Epithelial cell of proximal tubule (primary cell): ENCODE results near the gene ANAPC5. TPM values are rescaled to one million over a fixed set of nuclear protein-coding genes. Genes with fewer than 3 reads are reported as not detected.
"Not testable (repeated sequence)": the region's sequence is repeated elsewhere in the genome, so short reads cannot be mapped to it uniquely, and the experiment has no call there.

Experiments used
- DNase-seq: peaks from one replicate; pipeline ENCODE4 v3.0.0-alpha.2; 2011; ENCODE audit warnings: low read depth
- H3K4me3 ChIP-seq: 2 replicates; pipeline ENCODE4 v1.5.1; 2011; ENCODE audit warnings: low read depth, mild to moderate bottlenecking, low read length
- CTCF ChIP-seq: conservative IDR thresholded peaks from 2 replicates; pipeline ENCODE4 v1.5.1; 2012; ENCODE audit warnings: low read depth, mild to moderate bottlenecking, low read length
- total RNA-seq: library from RNA; depleted of rRNA; stranded (reverse); fragments of >200 nt; gene quantifications from 2 replicates; pipeline ENCODE4 v1.2.3, GENCODE V29; 2015

Gene ANAPC5
- total RNA-seq, 1 donor from 2014 or later: 79.7 TPM

DNA sequence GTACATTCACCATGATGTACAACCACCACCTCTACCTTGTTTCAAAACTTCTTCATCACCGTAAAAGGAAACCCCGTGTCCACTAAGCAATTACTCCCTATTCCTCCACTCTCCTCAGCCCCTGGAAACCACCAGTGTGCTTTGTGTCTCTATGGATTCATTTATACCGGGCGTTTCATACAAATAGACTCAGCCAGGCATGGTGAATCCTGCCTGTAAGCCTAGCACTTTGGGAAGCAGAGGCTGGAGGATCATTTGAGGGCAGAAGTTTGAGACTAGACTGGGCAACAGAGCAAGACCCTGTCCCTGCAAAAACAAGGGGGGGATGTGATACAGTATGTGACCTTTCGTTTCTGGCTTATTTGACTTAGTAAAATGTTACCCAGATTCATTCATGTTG lies 26.5 kb upstream of the ANAPC5 start:
- H3K4me3 ChIP-seq: no peak overlapping the region
- DNase-seq: no peak
- no peak for TF ChIP-seq CTCF

- no peak for TF ChIP-seq CTCF
- H3K4me3 ChIP-seq: no peak overlapping the region
- no peak for DNase-seq
Measured at GRCh38 chr12:121376754-121377697, 24.8 kb upstream of the ANAPC5 start.

GRCh38 chr12:121374945-121375584 lies 22.9 kb upstream of the ANAPC5 start:
- H3K4me3 ChIP-seq, DNase-seq: not testable (repeated sequence)

DNA sequence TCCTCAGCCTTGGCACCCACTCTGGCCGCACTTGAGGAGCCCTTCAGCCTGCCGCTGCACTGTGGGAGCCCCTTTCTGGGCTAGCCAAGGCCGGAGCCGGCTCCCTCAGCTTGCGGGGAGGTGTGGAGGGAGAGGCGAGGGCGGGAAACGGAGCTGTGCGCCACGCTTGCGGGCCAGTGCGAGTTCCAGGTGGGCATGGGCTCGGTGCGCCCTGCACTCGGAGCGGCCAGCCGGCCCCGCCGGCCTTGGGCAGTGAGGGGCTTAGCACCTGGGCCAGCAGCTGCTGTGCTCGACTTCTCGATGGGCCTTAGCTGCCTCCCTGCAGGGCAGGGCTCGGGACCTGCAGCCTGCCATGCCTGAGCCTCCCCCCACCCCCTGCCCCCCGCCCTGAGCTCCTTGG lies 22.1 kb upstream of the ANAPC5 start:
- DNase-seq, H3K4me3 ChIP-seq: not testable (repeated sequence)

DNA sequence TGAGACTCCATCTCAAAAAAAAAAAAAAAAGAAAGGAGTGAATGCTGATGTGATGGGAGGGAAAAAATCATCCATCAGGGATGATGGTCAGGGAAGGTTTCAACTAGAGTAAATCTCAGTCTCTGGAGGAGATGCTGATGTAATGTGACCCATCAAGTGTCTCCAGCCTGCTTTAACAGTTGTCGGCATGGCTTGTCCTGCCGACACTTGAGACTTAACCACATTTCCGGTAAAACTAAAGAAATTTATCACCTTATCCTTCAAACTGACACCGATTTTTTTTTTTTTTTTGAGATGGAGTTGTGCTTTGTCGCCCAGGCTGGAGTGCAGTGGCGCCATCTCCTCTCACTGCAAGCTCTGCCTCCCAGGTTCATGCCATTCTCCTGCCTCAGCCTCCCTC lies 21.5 kb upstream of the ANAPC5 start:
- no peak overlapping the region for H3K4me3 ChIP-seq
- no peak for DNase-seq
- no peak for TF ChIP-seq CTCF

DNA sequence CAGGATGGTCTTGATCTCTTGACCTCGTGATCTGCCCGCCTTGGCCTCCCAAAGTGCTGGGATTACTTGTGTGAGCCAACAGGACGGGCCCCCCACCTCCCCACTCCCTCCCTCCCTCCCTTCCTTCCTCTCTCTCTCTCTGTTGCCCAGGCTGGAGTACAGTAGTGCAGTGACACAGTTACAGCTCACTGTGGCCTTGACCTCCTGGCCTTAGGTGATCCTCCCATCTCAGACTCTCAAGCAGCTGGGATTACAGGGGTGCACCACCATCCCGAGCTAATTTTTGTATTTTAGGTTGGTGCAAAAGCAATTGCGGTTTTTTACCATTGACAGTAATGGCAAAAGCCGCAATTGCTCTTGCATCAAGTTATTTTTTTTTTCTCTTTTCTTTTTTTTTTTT lies 19.2 kb upstream of the ANAPC5 start:
- no peak for DNase-seq
- H3K4me3 ChIP-seq: no peak overlapping the region
- TF ChIP-seq CTCF: no peak

- no peak for TF ChIP-seq CTCF
- no peak overlapping the region for H3K4me3 ChIP-seq
- no peak for DNase-seq
Measured at GRCh38 chr12:121366063-121366459, 13.8 kb upstream of the ANAPC5 start.
